Activated T-cell treated with anti-CD3 and anti-CD28 coated beads, Interleukin-2, amount 50 U/mL, for 72 hours (primary cell): ENCODE results near the gene PLD5. TPM values are rescaled to one million over a fixed set of nuclear protein-coding genes. Genes with fewer than 3 reads are reported as not detected.

ENCODE experiments used
- ATAC-seq, 2 donors: fragments of 150-1000 bp; cut with Tn5 transposase; replicated peaks in 1 of 2; 2 replicates each; pipeline ENCODE4 v1.10.0; 2021; ENCODE audit warnings: moderate library complexity in 2 of 2, mild to moderate bottlenecking in 1 of 2
- DNase-seq, 2 donors: peaks; one replicate each; pipeline ENCODE4 v3.0.0; 2021 to 2022; ENCODE audit warnings: mixed read lengths in 1 of 2
- H3K27ac Mint-ChIP-seq: one replicate; pipeline ENCODE4 v1.8.0; 2022; ENCODE audit warnings: mild to moderate bottlenecking, moderate library complexity, mixed read lengths
- H3K27me3 Mint-ChIP-seq: one replicate; pipeline ENCODE4 v1.8.0; 2022; ENCODE audit warnings: low read depth, mixed read lengths
- H3K36me3 Mint-ChIP-seq, 2 donors: one replicate each; pipeline ENCODE4 v1.8.0; 2022; ENCODE audit warnings: mixed read lengths in 2 of 2, mild to moderate bottlenecking in 1 of 2; ENCODE audit not compliant: insufficient read depth in 2 of 2
- H3K4me1 Mint-ChIP-seq: one replicate; pipeline ENCODE4 v1.8.0; 2022; ENCODE audit warnings: low read depth, mixed read lengths
- H3K4me3 Mint-ChIP-seq, 2 donors: one replicate each; pipeline ENCODE4 v1.8.0; 2022; ENCODE audit warnings: mild to moderate bottlenecking in 2 of 2, mixed read lengths in 2 of 2, moderate library complexity in 2 of 2
- H3K9me3 Mint-ChIP-seq, 2 donors: one replicate each; pipeline ENCODE4 v1.8.0; 2022; ENCODE audit warnings: mixed read lengths in 2 of 2
- total RNA-seq, 2 donors: library from RNA; stranded (reverse); gene quantifications; one replicate each; pipeline ENCODE4 v1.2.3, GENCODE V29; 2022

PLD5 gene
- not detected for total RNA-seq

- ATAC-seq (peak in 1 of 2 donors; percentile 13), DNase-seq (peak in 1 of 2 donors; percentile 2)
- peak within 1 kb of the TSS; percentile 69 to 80 for H3K4me3 Mint-ChIP-seq
- H3K9me3 Mint-ChIP-seq = peaks cover 0 to 2% of the 10 kb centered on the region in 2 donors
- peaks cover 0 to 3% of the 10 kb centered on the region in 2 donors for H3K36me3 Mint-ChIP-seq
- H3K27me3 Mint-ChIP-seq = peaks cover 58% of the 10 kb centered on the region
- H3K4me1 Mint-ChIP-seq = peaks cover 14% of the 10 kb centered on the region
- H3K27ac Mint-ChIP-seq = no peak within 1 kb of the TSS
Observed at GRCh38 chr1:242524571-242525359, at the start of gene PLD5. Gene PLD5 (minus strand): TSS chr1:242524697.

GRCh38 chr1:242569867-242570266, 45.4 kb upstream of the PLD5 start:
- Mint-ChIP-seq H3K27me3 (no peaks in the 10 kb centered on the region), H3K4me3 (no peak overlapping the region), H3K4me1 (no peaks in the 10 kb centered on the region), H3K9me3 (peaks cover 0 to 1% of the 10 kb centered on the region in 2 donors), H3K36me3 (no peaks in the 10 kb centered on the region), H3K27ac (no peak overlapping the region)
- ATAC-seq (no peak), DNase-seq (no peak)

GRCh38 chr1:242568666-242569065, 44.2 kb upstream of the PLD5 start:
- Mint-ChIP-seq H3K9me3 (peaks cover 0 to 1% of the 10 kb centered on the region in 2 donors), H3K27ac (no peak overlapping the region), H3K4me3 (no peak overlapping the region), H3K36me3 (no peaks in the 10 kb centered on the region), H3K4me1 (no peaks in the 10 kb centered on the region), H3K27me3 (no peaks in the 10 kb centered on the region)
- no peak for DNase-seq
- no peak for ATAC-seq

GRCh38 chr1:242567596-242567995, 43.1 kb upstream of the PLD5 start:
- DNase-seq = no peak

GRCh38 chr1:242556759-242557158, 32.3 kb upstream of the PLD5 start:
- no peak overlapping the region for H3K4me3 Mint-ChIP-seq
- no peaks in the 10 kb centered on the region for H3K27me3 Mint-ChIP-seq
- ATAC-seq = no peak
- H3K36me3 Mint-ChIP-seq = no peaks in the 10 kb centered on the region
- no peaks in the 10 kb centered on the region for H3K4me1 Mint-ChIP-seq
- DNase-seq = no peak
- H3K27ac Mint-ChIP-seq = no peak overlapping the region
- peaks cover 0 to 3% of the 10 kb centered on the region in 2 donors for H3K9me3 Mint-ChIP-seq

More at GRCh38 chr1:242567596-242567995, 43.1 kb upstream of the PLD5 start:
- Mint-ChIP-seq H3K36me3 (no peaks in the 10 kb centered on the region), H3K27ac (no peak overlapping the region), H3K9me3 (peaks cover 0 to 1% of the 10 kb centered on the region in 2 donors), H3K4me1 (no peaks in the 10 kb centered on the region), H3K27me3 (no peaks in the 10 kb centered on the region), H3K4me3 (no peak overlapping the region)
- ATAC-seq = no peak

- no peak for ATAC-seq
- no peaks in the 10 kb centered on the region for H3K36me3 Mint-ChIP-seq
- no peaks in the 10 kb centered on the region for H3K27me3 Mint-ChIP-seq
Observed at GRCh38 chr1:242556276-242556675, 31.8 kb upstream of the PLD5 start.

GRCh38 chr1:242554577-242554976, 30.1 kb upstream of the PLD5 start:
- ATAC-seq = no peak
- no peaks in the 10 kb centered on the region for H3K27me3 Mint-ChIP-seq
- no peaks in the 10 kb centered on the region for H3K36me3 Mint-ChIP-seq
- H3K4me1 Mint-ChIP-seq = no peaks in the 10 kb centered on the region
- H3K4me3 Mint-ChIP-seq = no peak overlapping the region
- DNase-seq = no peak
- H3K9me3 Mint-ChIP-seq = peaks cover 0 to 3% of the 10 kb centered on the region in 2 donors
- no peak overlapping the region for H3K27ac Mint-ChIP-seq

More at GRCh38 chr1:242556276-242556675, 31.8 kb upstream of the PLD5 start:
- Mint-ChIP-seq H3K27ac (no peak overlapping the region), H3K9me3 (peaks cover 0 to 3% of the 10 kb centered on the region in 2 donors), H3K4me3 (no peak overlapping the region), H3K4me1 (no peaks in the 10 kb centered on the region)
- no peak for DNase-seq

GRCh38 chr1:242546849-242547729, 22.6 kb upstream of the PLD5 start:
- no peaks in the 10 kb centered on the region for H3K27me3 Mint-ChIP-seq
- no peak overlapping the region for H3K4me3 Mint-ChIP-seq
- no peak for ATAC-seq
- no peaks in the 10 kb centered on the region for H3K36me3 Mint-ChIP-seq
- H3K4me1 Mint-ChIP-seq = no peaks in the 10 kb centered on the region
- H3K9me3 Mint-ChIP-seq = no peaks in the 10 kb centered on the region
- H3K27ac Mint-ChIP-seq = no peak overlapping the region
- no peak for DNase-seq

GRCh38 chr1:242546441-242546840, 21.9 kb upstream of the PLD5 start:
- no peak overlapping the region for H3K4me3 Mint-ChIP-seq
- no peaks in the 10 kb centered on the region for H3K4me1 Mint-ChIP-seq
- DNase-seq (no peak), ATAC-seq (no peak)
- H3K36me3 Mint-ChIP-seq = no peaks in the 10 kb centered on the region
- H3K27ac Mint-ChIP-seq = no peak overlapping the region
- H3K27me3 Mint-ChIP-seq = no peaks in the 10 kb centered on the region
- H3K9me3 Mint-ChIP-seq = no peaks in the 10 kb centered on the region

- H3K4me3 Mint-ChIP-seq = no peak overlapping the region
- no peaks in the 10 kb centered on the region for H3K9me3 Mint-ChIP-seq
- H3K4me1 Mint-ChIP-seq = no peaks in the 10 kb centered on the region
- ATAC-seq = no peak
- no peak overlapping the region for H3K27ac Mint-ChIP-seq
- DNase-seq = no peak
- H3K36me3 Mint-ChIP-seq = no peaks in the 10 kb centered on the region
- H3K27me3 Mint-ChIP-seq = no peaks in the 10 kb centered on the region
Observed at GRCh38 chr1:242544071-242544470, 19.6 kb upstream of the PLD5 start.

GRCh38 chr1:242542271-242542670, 17.8 kb upstream of the PLD5 start:
- peaks cover 0 to under 1% of the 10 kb centered on the region in 2 donors for H3K9me3 Mint-ChIP-seq
- no peak overlapping the region for H3K27ac Mint-ChIP-seq
- no peaks in the 10 kb centered on the region for H3K4me1 Mint-ChIP-seq
- ATAC-seq = no peak
- H3K4me3 Mint-ChIP-seq = no peak overlapping the region
- H3K36me3 Mint-ChIP-seq = no peaks in the 10 kb centered on the region
- H3K27me3 Mint-ChIP-seq = no peaks in the 10 kb centered on the region
- no peak for DNase-seq

GRCh38 chr1:242535986-242536385, 11.5 kb upstream of the PLD5 start:
- Mint-ChIP-seq H3K36me3 (no peaks in the 10 kb centered on the region), H3K9me3 (peaks cover 0 to 4% of the 10 kb centered on the region in 2 donors), H3K27me3 (peaks cover 11% of the 10 kb centered on the region), H3K4me1 (no peaks in the 10 kb centered on the region), H3K4me3 (no peak overlapping the region), H3K27ac (no peak overlapping the region)
- no peak for ATAC-seq
- DNase-seq = no peak

- Mint-ChIP-seq H3K27me3 (peaks cover 11% of the 10 kb centered on the region), H3K4me1 (no peaks in the 10 kb centered on the region), H3K4me3 (no peak overlapping the region), H3K9me3 (peaks cover 0 to 4% of the 10 kb centered on the region in 2 donors), H3K27ac (no peak overlapping the region), H3K36me3 (no peaks in the 10 kb centered on the region)
- no peak for DNase-seq
- ATAC-seq = no peak
Observed at GRCh38 chr1:242534753-242535152, 10.3 kb upstream of the PLD5 start.
